Transverse colon (tissue), 4 donors: Measurements from ENCODE around the gene CACNA1C.

ENCODE experiments used
- CTCF ChIP-seq, 5 experiments: fragments of 200-600 bp in 3 of 5; fragments of 450-650 bp in 2 of 5; sonication (generic) in 3 of 5; IDR thresholded peaks; 1 replicate in 2 of 5; 2 replicates in 3 of 5; pipeline ENCODE4 v1.5.1; 2016 to 2017; ENCODE audit warnings: antibody characterized with exemption in 5 of 5, inconsistent platforms in 3 of 5, mild to moderate bottlenecking in 2 of 5, moderate library complexity in 1 of 5
- POLR2A ChIP-seq: fragments of 450-650 bp; IDR thresholded peaks from one replicate; pipeline ENCODE4 v1.6.1; 2016; ENCODE audit warnings: antibody characterized with exemption, mild to moderate bottlenecking, moderate library complexity
- POLR2AphosphoS5 ChIP-seq, 3 donors: sonication (generic); formaldehyde crosslinking; IDR thresholded peaks; one replicate each; pipeline ENCODE4 v1.6.1; 2016; ENCODE audit warnings: antibody characterized with exemption in 3 of 3

DNA sequence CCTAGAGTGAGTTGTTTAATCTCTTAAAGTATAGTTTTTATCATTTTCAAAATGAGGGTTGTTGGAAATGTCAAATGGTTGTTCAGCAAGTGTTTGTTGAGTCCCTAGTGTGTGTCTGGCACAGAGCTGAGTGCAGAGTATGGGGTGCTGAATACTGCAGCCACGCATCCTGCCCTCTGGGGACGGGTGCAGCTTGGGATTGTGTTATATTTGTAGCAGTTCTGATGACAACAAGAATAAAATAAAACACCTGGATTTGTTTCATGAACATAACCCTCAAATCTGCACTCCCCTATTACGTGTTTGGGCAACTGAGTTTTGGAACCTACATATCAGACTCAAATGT, 127.9 kb downstream of the CACNA1C start:
- TF ChIP-seq CTCF (IDR thresholded peaks at IDR 0.05), result no peak
- TF ChIP-seq POLR2A, result no peak
- no peak for TF ChIP-seq POLR2AphosphoS5 (IDR thresholded peaks at IDR 0.05)
